ENCODE results near the gene LGR5. TPM values are rescaled to one million over a fixed set of nuclear protein-coding genes. Genes with fewer than 3 reads are reported as not detected.

The LGR5 gene
- total and polyA plus RNA-seq, 9 of the 15 experiments (the other 6 are each of a cell fraction or from before 2014, with no cell fraction given): not detected

DNA sequence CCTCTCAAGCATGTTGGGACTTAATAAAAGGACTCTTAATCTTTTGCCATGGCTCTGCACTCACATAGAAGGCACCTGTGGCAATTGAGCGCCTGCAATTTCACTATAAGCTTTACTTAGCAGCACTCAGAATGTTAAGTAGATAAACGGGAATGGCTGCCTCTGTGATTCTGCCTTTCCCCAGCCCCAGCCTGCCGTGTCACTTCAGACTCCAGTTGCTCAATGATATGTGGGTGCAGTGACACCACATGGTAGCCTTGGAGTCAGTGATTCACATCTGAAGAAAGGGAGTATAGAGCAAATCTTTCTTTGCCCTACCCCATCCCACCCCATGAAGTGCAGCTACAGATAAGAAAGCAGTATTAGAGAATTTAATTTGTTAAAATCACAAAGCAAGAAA lies 127.9 kb downstream of the LGR5 start (continued):
- TF ChIP-seq ATF3 (IDR thresholded peaks at IDR 0.05): no peak
- TF ChIP-seq ATF3 (CRISPR knock-in tag; conservative IDR thresholded peaks at IDR 0.05): no peak
- TF ChIP-seq SRSF3 (IDR thresholded peaks at IDR 0.05; ENCODE audit: insufficient read depth, low read length): no peak
- TF ChIP-seq SIN3B (IDR thresholded peaks at IDR 0.05; ENCODE audit: low read depth): no peak
- no peak for TF ChIP-seq PHB2 (IDR thresholded peaks at IDR 0.05; ENCODE audit: low read depth)
- no peak for TF ChIP-seq MED1 (CRISPR knock-in tag; IDR thresholded peaks at IDR 0.05; ENCODE audit: borderline replicate concordance)
- no peak for TF ChIP-seq TEAD2 (tag; IDR thresholded peaks at IDR 0.05)
- TF ChIP-seq TSHZ1 (CRISPR knock-in tag; IDR thresholded peaks at IDR 0.05): no peak
- no peak for TF ChIP-seq PRPF4 (IDR thresholded peaks at IDR 0.05; ENCODE audit: insufficient read depth, low read depth, low read length, poor library complexity, severe bottlenecking)
- TF ChIP-seq ARID2 (IDR thresholded peaks at IDR 0.05): no peak
- no peak for TF ChIP-seq HNRNPK (IDR thresholded peaks at IDR 0.05; ENCODE audit: low read depth, low read length, poor library complexity, severe bottlenecking)
- no peak for TF ChIP-seq XRCC5 (IDR thresholded peaks at IDR 0.05; ENCODE audit: low read depth, low read length)
- peak; percentile 77 for TF ChIP-seq MEIS2 (IDR thresholded peaks at IDR 0.05; ENCODE audit: partially characterized antibody)
- no peak for TF ChIP-seq GATA2 (CRISPR knock-in tag; IDR thresholded peaks at IDR 0.05)
- TF ChIP-seq ZBTB17 (CRISPR knock-in tag; IDR thresholded peaks at IDR 0.05): no peak
- no peak for TF ChIP-seq ARID1B (IDR thresholded peaks at IDR 0.05)
- no peak for TF ChIP-seq HDAC8 (tag; IDR thresholded peaks at IDR 0.05)
- no peak for TF ChIP-seq NR2C2 (CRISPR knock-in tag; IDR thresholded peaks at IDR 0.05)
- no peak for TF ChIP-seq NR2C2 (tag; IDR thresholded peaks at IDR 0.05)
- TF ChIP-seq CC2D1A (IDR thresholded peaks at IDR 0.05): no peak
- TF ChIP-seq, protein P1, sequence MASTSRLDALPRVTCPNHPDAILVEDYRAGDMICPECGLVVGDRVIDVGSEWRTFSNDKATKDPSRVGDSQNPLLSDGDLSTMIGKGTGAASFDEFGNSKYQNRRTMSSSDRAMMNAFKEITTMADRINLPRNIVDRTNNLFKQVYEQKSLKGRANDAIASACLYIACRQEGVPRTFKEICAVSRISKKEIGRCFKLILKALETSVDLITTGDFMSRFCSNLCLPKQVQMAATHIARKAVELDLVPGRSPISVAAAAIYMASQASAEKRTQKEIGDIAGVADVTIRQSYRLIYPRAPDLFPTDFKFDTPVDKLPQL (IDR thresholded peaks at IDR 0.05; ENCODE audit: extremely low read depth, insufficient read length): no peak
- peak in 1 of 2 experiments; percentile 27; a peak in 1 of 4 replicates for TF ChIP-seq RCOR1 (IDR thresholded peaks at IDR 0.05; ENCODE audit: borderline replicate concordance in 1 of 2, low read depth in 2 of 2, low read length in 2 of 2)
- no peak for TF ChIP-seq PHF8 (IDR thresholded peaks at IDR 0.05; ENCODE audit: borderline replicate concordance, low read length)
- no peak for TF ChIP-seq SOX6 (IDR thresholded peaks at IDR 0.05)
- TF ChIP-seq TBP (optimal IDR thresholded peaks at IDR 0.05; ENCODE audit: low read depth, low read length): no peak
- TF ChIP-seq TOE1 (IDR thresholded peaks at IDR 0.05; ENCODE audit: borderline replicate concordance): no peak
- TF ChIP-seq TOE1 (CRISPR knock-in tag; IDR thresholded peaks at IDR 0.05; ENCODE audit: borderline replicate concordance, low read depth): no peak
- no peak for TF ChIP-seq ZNF3 (CRISPR knock-in tag; IDR thresholded peaks at IDR 0.05)

Data from K562 (cell line).